Fibroblast of pulmonary artery (primary cell): ENCODE data around the gene FOXC2.

Source experiments
- DNase-seq: peaks from one replicate; pipeline ENCODE4 v3.0.0-alpha.2; 2010; ENCODE audit warnings: low read depth
- H3K4me3 ChIP-seq: replicated peaks from 2 replicates; pipeline ENCODE4 v1.5.1; 2011; ENCODE audit warnings: low read depth, mild to moderate bottlenecking, control low read depth, low read length, moderate library complexity
- TF ChIP-seq, protein P1 (sequence below): IDR thresholded peaks from 2 replicates; pipeline ENCODE4 v1.5.1; 2011; ENCODE audit warnings: mild to moderate bottlenecking, control low read depth, low read length, inconsistent platforms; ENCODE audit errors: missing control alignments

FOXC2 gene

DNA sequence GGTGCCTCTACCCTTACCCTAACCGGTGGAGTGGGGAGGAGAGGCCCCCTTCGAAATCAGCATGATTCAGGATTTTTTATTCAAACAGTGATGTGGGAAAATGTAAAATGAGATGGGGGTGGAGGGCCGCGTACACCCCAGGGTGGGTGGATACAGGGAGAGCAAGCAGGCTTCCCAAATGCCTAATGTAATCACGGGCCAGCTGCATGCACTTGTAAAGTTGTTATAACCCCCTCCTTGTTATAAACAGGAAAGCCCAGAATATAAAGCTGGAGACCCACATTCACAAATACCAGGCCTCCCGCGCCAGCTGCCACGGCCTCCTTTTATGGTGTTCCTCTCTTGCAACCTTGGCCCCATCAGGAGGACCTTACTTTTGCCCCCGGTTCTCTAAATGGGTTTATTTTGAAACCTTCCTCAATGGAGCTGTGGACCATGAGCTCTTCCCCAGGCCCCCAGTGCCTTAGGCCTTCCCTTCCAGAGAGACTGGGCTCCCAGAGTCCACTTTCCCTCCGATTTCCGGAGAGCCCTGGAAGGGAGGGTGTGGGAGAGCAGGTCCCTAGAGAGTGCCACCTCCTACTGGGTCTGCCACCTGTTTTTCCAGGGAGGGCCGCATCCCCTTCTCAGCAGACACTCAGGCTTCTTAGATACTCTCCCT, 10.8 kb downstream of the FOXC2 start:
- TF ChIP-seq, protein P1, sequence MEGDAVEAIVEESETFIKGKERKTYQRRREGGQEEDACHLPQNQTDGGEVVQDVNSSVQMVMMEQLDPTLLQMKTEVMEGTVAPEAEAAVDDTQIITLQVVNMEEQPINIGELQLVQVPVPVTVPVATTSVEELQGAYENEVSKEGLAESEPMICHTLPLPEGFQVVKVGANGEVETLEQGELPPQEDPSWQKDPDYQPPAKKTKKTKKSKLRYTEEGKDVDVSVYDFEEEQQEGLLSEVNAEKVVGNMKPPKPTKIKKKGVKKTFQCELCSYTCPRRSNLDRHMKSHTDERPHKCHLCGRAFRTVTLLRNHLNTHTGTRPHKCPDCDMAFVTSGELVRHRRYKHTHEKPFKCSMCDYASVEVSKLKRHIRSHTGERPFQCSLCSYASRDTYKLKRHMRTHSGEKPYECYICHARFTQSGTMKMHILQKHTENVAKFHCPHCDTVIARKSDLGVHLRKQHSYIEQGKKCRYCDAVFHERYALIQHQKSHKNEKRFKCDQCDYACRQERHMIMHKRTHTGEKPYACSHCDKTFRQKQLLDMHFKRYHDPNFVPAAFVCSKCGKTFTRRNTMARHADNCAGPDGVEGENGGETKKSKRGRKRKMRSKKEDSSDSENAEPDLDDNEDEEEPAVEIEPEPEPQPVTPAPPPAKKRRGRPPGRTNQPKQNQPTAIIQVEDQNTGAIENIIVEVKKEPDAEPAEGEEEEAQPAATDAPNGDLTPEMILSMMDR, result no peak
- peak overlapping the region; percentile 66 for H3K4me3 ChIP-seq

GRCh38 chr16:86578061-86578599, 11.5 kb downstream of the FOXC2 start, which contains the start of gene FOXL1:
Gene FOXL1, plus strand, starts transcription at chr16:86578549. Its CDS starts 175 bp downstream, at chr16:86578724.
- peak within 1 kb of the TSS; percentile 35 for H3K4me3 ChIP-seq
- TF ChIP-seq, protein P1, result no peak
- peak; percentile 57 for DNase-seq

More for the DNA sequence above, 10.8 kb downstream of the FOXC2 start:
- no peak for DNase-seq

- H3K4me3 ChIP-seq, result peak overlapping the region; percentile 33
Measured at GRCh38 chr16:86578611-86579267, 12.1 kb downstream of the FOXC2 start.

GRCh38 chr16:86579268-86580062, 12.8 kb downstream of the FOXC2 start:
- no peak for DNase-seq
- peak overlapping the region; percentile 35 for H3K4me3 ChIP-seq

More at GRCh38 chr16:86578611-86579267, 12.1 kb downstream of the FOXC2 start:
- DNase-seq, result peak; percentile 58
- TF ChIP-seq, protein P1, result no peak

DNA sequence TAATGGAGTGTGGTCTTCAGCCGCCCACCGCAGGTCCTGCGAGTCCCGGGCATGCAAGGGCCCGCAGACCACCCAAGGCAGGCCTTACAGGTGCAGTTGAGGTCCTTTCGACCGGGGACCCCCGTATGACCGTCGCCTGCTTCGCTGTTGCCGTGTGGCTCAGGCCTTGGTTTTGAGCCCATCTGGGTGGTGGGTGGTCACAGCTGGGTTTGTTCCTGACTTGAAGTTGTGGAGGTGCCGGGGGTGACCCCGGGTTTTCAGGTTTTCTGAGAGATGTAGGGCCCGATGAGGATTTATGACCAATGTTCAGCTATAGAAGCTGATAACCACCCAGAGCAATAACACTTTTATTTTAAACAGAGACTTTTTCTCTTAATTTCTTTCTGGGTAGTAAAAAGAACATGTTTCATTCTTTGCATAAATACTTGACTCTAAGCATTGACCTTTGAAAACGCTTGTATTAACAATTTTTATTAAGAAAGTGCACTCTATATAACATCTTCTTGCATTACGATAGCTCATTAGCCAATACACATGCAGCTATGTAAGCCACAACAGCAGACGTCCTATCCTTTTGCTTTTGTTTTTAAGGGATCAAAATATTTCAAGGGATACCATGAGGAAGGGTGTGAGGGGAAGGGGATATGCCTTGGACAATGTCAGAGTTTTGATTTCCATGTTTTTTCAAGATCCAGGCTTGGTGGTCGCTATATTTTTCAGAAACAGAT, 13.6 kb downstream of the FOXC2 start:
- H3K4me3 ChIP-seq, result peak overlapping the region; percentile 25
- no peak for DNase-seq
- TF ChIP-seq, protein P1, result no peak

More at GRCh38 chr16:86579268-86580062, 12.8 kb downstream of the FOXC2 start:
- TF ChIP-seq, protein P1, result no peak

DNA sequence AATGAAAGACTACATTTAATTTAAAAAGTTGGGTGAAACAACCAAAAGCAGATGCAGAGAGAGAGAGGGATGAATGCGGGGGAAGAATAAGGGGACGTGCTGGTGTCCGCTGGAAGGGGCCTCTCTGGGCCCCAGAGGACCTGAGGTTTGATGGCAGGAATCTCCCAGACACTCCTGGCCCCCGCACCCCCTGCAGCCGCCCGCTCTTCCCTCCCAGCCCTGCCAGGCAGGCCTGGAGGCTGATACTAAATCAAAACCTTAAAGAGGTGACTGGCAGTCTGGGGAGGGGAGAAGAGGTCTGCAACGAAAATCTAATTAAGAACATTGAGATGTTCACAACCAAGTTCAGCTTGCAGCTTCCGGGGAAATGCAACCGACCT, 14.2 kb downstream of the FOXC2 start:
- DNase-seq, result no peak
- TF ChIP-seq, protein P1, result no peak
- peak overlapping the region; percentile 25 for H3K4me3 ChIP-seq
